NCI-H128 (cell line): ENCODE results near the gene TACR1.
"Not testable (repeated sequence)": the region's sequence is repeated elsewhere in the genome, so short reads cannot be mapped to it uniquely, and the experiment has no call there.

ENCODE experiments used
- DNase-seq: peaks from one replicate; lab custom pipeline; 2025; ENCODE audit not compliant: unreplicated experiment; lab: John Stamatoyannopoulos, UW

Gene TACR1

DNA sequence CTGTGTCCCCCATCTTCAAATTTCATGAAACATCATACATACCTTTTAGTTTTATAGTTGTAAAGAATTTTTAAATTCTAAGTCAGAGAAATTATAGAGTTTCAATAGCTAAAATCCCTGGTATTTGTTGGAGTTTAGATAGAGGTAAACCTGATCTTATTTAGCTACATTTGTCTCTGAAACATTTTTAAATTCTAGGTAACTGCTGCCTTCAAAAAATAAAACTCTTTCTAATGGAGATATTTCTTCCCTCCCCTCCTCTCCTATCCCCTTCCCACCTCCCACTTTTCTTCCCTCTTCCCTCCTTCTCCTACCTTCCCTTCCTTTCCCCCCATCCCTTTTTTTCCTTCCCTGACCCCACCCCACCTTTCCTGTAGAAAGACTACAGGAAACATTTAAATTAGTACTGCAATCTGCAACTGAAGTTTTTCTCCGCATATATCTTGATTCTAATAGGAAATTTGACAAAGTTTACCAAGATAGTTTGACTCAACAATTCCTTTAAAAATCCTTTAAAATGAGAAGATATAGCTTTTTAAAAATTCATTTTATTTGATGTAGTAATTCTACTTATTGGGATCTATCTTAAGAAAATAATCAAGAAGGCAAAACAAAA is 4.1 kb downstream of the TACR1 start:
- no peak for DNase-seq

DNA sequence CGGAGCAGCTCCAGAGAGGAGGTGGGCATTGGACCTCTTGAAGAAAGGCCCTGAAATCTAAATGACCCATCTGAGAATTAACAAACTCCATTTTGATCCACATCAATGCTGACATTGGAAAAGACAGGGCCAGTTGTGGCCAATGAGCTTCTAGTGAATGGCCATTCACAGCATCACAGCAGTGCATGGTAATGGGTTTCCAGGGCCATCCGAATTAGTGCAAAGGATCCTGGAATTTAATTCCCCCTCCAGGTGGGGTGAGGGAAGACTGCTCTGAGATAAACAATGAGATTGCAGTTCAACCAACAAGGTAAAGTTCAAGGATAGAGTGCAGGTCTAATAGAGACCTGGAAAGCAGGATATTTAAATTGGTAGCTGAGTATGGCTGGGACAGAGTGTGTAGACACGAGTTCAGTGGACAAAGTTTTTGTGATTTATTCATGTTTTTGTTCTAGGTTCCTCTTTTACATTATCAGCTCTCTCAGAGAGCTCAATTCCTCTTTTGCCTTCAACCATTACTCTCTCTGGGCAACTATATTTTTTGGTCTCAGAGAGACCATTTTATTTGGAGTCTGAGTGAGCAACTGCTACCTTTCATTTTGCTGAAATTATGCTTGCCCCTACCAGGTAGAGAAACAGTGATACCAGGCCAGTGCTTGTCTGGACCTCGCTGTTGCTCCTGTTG is 5.0 kb downstream of the TACR1 start:
- DNase-seq: no peak

DNA sequence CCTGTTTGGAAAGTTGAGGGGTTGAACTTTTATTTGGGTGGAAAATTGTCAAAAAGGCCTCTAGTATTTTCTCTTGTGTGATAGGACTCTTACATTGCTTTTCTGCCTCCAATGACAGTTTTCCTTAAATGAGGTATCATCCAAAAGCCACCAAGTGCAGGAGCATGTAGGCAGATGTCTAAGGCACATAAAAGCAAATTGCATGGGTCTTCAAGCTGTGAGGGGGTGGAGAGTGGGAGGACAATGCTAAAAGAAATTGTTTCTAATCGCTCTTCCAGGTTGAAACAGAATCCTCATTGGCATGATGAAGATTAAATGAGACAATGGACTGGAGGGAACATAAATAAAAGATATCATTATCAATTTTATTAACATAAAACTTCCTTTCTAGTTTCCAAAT is 6.8 kb downstream of the TACR1 start:
- no peak for DNase-seq

DNA sequence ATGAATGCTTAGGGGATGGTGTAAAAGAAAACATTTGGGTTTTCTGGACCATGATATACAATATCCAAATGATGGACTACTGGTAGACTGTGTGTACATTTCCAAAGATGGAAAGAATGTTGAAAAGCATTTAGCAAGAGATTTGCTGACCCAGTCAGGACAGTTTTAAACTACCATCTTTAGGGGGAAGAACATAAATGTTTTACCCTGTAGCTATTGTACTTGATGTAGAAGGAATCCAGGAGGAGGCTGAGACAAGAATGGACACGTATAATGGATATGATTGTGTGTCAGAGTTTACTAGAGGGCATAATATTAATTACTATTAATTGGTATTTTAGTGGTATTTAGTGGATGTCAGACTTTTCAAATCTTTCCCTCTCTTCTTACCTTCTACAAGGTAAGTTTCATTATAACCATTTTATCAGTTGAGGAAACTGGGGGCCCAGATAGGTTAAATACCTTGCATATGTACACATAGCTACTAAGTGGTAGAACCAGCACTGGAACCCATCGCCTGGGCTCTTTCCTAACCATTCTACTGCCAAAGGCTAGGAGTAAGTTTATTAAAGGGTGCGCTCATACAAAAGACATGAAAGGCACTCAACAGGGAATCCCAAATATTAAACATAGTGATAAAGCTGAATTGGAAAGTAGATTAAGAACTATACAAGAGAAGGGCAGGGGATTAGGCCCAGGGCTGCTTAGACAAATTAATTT is 8.9 kb downstream of the TACR1 start:
- no peak for DNase-seq

DNA sequence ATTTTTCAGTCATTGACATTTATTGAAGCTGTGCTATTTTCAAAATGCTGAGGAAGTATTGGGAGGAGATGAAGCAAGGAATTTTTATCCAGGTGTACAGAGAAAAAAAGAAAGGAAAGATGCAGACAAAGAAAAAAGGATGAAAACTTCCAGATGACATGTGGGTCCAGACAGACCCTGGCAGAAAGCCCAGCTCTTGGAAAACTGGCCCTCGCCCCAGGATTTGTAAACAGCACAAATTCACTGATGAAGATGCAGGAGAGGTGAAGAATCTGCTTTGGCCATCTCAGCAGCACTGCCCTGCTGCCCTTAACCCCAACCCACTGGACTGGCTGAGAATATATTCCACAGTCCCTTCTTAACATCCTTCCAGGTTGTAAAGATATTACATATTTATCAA is 12.5 kb downstream of the TACR1 start:
- no peak for DNase-seq

DNA sequence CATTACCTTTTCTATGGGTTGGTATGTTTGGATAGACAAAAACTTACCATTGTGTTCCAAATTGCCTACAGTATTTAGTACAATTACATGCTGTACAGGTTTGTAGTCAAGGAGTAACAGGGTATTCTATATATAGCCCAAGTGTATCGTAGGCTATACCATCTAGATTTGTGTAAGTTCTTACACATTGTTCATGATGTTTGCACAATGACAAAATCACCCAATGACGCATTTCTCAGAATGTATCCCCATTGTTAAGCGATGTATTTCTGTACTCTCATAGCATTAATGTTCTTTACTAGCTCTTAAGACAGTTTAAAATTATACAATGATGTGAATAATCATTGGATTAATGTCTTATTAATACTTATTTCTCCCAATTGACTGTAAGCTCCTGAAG is 16.7 kb downstream of the TACR1 start:
- DNase-seq: no peak

DNA sequence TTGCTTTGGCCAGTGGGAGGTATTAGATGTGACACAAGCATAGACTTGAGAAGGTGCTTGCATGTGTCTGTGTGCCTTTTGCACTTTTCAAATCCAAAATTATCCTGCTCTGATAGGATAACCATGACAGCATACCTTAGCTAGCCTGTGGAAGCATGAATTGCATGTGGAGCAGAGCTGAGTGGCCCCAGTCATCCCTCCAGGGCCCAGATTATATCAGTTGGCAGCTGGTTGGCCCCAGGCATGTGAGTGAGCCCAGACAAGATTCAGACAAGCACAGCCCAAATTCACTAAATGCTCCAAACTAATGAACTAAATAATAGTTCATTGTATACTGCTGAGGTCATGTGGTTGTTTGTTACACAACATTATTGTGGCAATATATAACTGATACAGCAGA is 18.8 kb downstream of the TACR1 start:
- DNase-seq: no peak

DNA sequence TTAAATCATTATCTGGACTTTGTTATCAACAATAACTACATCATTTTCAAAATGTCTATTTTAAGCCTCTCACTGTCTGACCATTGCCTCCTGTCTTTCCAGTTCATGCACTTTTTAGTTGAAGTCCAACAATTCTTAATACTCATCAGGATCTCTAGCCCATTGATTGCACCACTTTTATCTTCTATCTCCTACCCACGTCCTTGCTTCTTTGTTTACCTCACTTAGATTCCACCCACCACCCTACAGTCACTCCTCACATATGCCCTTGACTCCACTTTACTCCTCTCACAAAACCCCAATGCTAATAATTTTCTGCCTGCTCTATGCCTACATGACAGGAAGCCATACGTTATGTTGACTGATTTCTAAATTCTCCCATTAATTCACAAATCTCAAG is 21.9 kb downstream of the TACR1 start:
- no peak for DNase-seq

DNA sequence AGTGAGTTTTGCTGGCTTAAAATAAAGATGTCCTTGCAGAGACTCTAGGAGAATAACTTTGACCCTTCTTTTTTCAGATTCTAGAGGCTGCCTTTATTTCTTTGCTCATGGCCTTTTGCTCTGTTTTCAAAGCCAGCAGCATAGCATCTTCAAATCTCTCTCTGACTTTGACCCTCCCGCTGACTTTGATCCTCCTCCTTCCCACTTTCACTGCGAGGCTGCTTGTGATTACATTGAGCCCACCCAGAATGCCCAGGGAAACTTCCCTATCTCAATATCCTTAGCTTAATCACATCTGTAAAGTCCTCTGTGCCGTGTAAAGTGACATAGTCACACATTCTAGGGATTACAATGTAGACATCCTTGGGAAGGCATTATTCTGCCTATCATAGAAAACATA is 23.9 kb downstream of the TACR1 start:
- no peak for DNase-seq

DNA sequence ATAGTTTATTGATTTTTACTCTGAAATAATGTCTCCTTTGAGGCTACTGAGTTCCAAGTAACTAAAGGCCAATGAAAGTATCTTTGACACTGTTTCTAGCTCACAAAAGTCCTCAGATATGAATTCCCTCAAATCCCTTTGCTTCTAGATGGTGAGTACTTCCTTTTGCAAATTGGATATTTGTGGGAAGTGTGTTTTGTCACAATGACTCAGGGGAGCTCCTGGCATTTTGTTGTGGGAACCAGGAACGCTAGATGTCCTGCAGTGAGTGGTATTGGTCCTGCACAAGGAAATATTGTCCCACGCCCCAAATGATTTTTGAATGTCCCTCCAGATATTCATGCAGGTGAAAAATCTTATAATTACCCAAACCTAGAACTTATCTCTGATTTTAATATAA is 24.3 kb downstream of the TACR1 start:
- DNase-seq: no peak

DNA sequence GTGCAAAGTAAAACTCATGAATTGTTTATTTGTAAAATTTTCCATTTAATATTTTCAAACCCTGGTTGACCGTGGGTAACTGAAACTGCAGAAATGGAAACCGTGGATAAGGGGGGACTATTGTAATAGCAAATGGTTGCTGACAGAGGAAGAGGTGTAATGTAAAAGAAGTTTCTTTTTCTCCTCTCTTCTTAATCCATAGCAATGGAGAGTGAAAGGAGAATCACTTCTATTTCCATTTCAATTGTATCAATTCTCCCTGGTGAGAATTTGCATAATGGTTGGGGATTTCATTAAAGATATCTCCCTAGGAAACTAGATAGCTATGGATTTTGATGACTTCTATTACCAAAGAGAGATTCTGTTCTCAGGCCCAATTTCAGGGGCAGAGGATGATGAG is 24.8 kb downstream of the TACR1 start:
- DNase-seq: no peak

DNA sequence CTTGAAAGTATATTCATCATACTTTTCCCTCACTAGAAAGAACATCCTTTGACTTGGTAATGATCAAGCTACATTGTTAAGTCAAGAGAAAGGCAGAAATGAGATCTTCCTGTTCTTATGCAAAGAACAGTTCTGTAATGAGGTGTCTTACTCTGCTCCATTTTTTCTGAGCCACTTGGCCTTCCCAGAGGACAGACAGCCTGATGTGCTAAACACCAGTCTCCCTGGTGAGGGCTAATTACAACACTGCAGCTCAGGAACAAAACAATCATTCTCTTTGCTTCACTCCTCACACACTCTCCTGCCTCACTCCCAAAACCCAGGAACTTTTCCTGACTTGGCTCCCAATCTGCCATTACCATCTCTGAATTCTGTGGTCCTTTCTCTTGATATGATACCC is 25.6 kb downstream of the TACR1 start:
- no peak for DNase-seq

DNA sequence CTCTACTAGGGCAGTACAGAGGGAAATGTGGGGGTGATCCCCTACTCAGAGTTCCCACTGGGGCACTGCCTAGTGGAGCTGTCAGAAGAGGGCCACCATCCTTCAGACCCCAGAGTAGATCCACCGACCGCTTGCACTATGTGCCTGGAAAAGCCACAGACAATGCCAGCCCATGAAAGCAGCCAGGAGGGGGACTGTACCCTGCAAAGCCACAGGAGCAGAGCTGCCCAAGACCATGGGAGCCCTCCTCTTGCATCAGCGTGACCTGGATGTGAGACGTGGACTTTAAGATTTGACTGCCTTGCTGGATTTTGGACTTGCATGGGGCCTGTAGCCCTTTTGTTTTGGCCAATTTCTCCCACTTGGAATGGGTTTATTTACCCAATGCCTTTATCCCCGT is 27.9 kb downstream of the TACR1 start:
- DNase-seq: not testable (repeated sequence)

DNA sequence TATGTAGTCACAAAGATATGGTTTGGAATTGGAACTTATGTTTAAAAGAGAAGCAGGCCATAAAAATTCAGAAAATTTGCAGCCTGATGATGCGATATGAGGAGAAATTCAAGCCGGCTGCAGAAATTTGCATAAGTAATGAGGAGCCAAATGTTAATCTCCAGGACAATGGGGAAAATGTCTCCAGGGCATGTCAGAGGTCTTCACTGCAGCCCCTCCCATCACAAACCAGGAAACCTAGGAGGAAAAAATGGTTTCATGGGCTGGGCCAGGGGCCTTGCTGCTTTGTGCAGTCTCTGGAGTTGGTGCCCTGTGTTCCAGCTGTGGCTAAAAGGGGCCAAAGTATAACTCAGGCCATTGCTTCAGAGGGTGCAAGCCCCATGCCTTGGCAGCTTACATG is 28.4 kb downstream of the TACR1 start:
- DNase-seq: no peak

DNA sequence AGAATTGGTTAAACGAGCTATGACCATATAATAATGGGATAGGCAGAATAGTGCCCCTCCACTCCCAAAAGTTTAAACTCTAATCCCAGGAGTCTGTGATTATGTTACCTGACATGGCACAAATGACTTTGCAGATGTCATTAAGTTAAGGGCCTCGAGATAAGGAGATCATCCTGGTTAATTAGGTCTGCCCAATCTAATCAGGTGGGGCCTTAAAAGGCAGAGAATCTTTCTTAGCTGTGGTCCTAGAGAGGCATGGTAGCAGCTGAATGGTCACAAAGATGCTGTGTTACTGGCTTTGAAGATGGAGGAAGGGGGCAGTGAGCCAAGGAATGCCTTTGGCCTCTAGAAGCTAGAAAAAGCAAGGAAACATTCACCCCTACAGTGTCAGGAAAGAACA is 31.1 kb downstream of the TACR1 start:
- DNase-seq: no peak

DNA sequence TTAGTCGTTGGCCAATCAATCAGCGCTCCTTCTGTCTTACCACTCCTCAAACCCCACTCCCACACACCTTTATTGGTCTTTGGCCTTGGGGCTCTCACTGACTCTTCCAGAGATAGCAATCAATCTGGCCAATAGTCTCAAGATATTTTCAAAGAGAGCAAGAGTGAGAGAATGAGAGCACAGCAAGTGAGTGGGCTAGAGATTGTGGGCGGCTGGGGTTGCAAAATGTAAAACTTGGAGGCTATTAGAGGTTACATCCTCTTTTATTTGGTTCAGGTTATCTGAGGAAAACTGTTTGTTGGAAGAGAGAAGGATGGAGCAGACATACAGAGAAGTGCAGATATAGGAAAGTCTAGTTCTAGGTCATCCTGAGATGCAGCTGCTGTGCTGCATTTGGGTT is 32.8 kb downstream of the TACR1 start:
- DNase-seq: no peak

DNA sequence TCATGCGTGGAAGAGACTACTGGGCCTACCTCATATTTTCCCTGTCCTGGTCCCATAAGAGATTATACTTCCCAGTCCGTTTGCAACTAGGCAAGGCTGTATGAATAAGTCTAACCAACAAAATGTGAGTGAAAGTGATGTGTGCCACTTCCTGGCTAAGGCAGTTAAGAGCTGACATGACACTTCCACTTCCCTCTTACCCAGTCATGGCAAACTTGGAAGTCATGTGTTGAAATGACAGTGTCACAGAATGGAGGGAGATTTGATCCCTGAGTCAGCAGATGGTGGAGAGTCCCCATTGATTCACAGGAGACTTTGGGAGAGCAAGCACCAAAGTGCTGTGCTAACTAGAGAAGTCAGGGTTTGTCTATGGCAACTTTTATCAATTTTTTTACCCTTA is 36.4 kb downstream of the TACR1 start:
- DNase-seq: no peak

DNA sequence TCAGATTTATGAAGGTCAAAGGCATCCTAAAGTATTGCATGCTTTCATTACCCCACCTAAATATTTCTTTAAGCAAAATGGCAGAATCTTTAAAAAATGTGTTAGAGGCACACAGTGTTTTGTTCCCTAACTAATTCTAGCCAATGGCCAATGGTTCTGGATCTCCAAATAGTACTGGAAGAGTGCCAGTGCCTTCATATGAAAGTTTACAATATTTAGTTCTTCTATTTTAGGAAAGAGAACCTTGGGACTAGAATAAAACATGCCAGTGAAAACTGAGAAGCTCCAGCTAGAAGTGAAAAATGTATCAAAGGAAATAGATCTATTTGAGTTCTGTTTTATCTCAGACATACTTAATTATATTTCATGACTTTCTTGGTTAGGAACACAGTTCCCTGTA is 37.1 kb downstream of the TACR1 start:
- DNase-seq: no peak

DNA sequence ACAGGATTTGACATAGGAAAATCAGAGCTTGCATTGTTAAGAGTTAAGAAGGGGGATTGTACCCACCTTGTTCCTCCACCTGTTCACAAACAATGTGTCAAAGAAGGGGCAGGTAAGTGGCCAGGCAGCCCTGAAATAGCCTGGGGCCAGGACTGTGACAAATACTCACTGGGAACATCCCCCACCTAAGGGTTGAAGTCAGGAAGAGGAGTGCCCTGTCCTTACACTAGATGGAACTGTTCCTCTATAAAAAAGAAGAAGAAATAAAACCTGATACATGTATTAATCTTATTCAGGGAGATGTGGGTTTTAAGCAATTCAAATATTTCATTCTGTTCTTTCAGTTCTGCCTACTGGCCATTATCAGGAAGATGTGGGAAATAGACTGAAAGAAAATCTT is 41.9 kb downstream of the TACR1 start:
- DNase-seq: no peak

DNA sequence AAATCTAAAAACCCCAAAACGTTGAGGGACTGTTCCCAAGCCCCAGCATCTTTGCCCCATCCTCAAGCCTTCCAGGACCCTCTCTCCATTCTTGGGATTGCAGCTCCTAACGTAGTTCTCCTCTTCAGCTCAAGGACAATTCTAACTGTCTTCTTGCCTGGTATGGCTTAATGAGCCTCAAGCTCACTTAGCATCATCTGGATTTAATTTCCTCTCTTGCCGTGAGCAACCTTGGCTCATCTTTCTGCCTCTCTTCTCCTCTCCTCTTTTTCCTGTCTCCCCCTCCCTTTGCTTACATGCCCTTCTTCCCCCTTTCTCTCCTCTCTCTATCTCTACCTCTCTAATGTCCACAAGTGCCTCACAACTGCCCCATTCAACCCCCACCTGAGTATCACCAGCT is 44.2 kb downstream of the TACR1 start:
- no peak for DNase-seq

DNA sequence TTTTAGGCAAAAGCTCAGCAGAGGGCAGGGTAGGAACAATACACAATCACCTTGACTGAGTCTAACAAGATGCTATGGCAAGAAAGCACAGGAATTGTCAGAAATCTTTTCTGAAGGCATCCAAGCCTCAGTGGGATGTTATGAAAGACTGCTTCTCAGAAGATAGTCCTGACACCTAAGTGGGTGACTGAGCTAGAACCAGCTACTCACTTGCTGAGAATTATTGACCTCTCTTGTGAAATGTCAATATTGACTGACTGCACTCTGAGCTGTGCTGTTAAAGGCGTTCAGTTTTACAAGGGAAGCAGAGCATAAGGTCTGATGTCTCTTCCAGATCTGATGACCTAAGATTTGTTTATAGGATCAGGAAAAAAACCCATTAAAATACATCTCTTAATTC is 46.1 kb downstream of the TACR1 start:
- no peak for DNase-seq

DNA sequence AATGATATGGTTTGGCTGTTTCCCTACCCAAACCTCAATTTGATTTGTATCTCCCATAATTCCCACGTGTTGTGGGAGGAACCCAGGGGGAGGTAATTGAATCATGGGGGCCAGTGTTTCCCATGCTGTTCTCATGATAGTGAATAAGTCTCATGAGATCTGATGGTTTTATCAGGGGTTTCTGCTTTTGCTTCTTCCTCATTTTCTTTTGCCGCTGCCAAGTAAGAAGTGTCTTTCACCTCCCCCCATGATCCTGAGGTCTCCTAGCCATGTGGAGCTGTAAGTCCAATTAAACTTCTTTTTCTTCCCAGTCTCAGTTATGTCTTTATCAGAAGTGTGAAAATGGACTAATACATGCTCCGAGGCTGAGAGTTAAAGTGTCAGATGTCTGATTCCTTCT is 47.1 kb downstream of the TACR1 start:
- DNase-seq: not testable (repeated sequence)

DNA sequence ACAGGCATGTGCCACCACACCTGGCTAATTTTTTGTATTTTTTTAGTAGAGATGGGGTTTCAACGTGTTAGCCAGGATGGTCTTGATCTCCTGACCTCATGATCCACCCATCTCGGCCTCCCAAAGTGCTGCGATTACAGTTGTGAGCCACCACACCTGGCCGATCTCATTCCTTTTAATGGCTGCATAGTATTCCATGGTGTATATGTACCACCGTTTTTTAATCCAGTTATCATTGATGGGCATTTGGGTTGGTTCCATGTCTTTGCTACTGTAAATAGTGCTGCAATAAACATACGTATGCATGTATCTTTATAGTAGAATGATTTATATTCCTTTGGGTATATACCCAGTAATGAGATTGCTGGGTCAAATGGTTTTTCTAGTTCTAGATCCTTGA is 51.4 kb downstream of the TACR1 start:
- not testable (repeated sequence) for DNase-seq
